Measurements from ENCODE around the gene DHX36. TPM values are rescaled to one million over a fixed set of nuclear protein-coding genes. Genes with fewer than 3 reads are reported as not detected.
A peak's percentile ranks its signal among the peaks of the same experiment; 100 is the strongest.

The DHX36 gene
- total RNA-seq, 1 donor from 2014 or later, result 110 TPM

GRCh38 chr3:154290187-154290586, 34.1 kb downstream of the DHX36 start:
- no peak for TF ChIP-seq CTCF (IDR thresholded peaks at IDR 0.05; ENCODE audit: unreplicated experiment)
- H3K27me3 Mint-ChIP-seq (ENCODE audit: low read depth), result no peaks in the 10 kb centered on the region
- H3K36me3 Mint-ChIP-seq, result peaks cover 45% of the 10 kb centered on the region
- peak overlapping the region; percentile 20 for H3K27ac Mint-ChIP-seq
- H3K9me3 Mint-ChIP-seq, result no peaks in the 10 kb centered on the region
- peaks cover 36% of the 10 kb centered on the region for H3K4me1 Mint-ChIP-seq
- DNase-seq (ENCODE audit: low spot score in 2 of 2, unreplicated experiment in 2 of 2), result no peak
- H3K4me3 Mint-ChIP-seq, result no peak overlapping the region

- H3K9me3 Mint-ChIP-seq, result no peaks in the 10 kb centered on the region
- H3K4me1 Mint-ChIP-seq, result peaks cover 33% of the 10 kb centered on the region
- no peak overlapping the region for H3K4me3 Mint-ChIP-seq
- peaks cover 53% of the 10 kb centered on the region for H3K36me3 Mint-ChIP-seq
- DNase-seq (ENCODE audit: low spot score in 2 of 2, unreplicated experiment in 2 of 2), result no peak
- peak overlapping the region; percentile 43 for H3K27ac Mint-ChIP-seq
- no peaks in the 10 kb centered on the region for H3K27me3 Mint-ChIP-seq (ENCODE audit: low read depth)
- TF ChIP-seq CTCF (IDR thresholded peaks at IDR 0.05; ENCODE audit: unreplicated experiment), result no peak
These were observed 39.1 kb downstream of the DHX36 start for GRCh38 chr3:154285221-154285620.

- no peaks in the 10 kb centered on the region for H3K27me3 Mint-ChIP-seq (ENCODE audit: low read depth)
- no peak for DNase-seq (ENCODE audit: low spot score in 2 of 2, unreplicated experiment in 2 of 2)
- H3K9me3 Mint-ChIP-seq, result no peaks in the 10 kb centered on the region
- no peak overlapping the region for H3K27ac Mint-ChIP-seq
- no peak for TF ChIP-seq CTCF (IDR thresholded peaks at IDR 0.05; ENCODE audit: unreplicated experiment)
- H3K4me3 Mint-ChIP-seq, result no peak overlapping the region
- H3K4me1 Mint-ChIP-seq, result peaks cover 9% of the 10 kb centered on the region
- peaks cover 63% of the 10 kb centered on the region for H3K36me3 Mint-ChIP-seq
These were observed 44.1 kb downstream of the DHX36 start for GRCh38 chr3:154280161-154280560.

DNA sequence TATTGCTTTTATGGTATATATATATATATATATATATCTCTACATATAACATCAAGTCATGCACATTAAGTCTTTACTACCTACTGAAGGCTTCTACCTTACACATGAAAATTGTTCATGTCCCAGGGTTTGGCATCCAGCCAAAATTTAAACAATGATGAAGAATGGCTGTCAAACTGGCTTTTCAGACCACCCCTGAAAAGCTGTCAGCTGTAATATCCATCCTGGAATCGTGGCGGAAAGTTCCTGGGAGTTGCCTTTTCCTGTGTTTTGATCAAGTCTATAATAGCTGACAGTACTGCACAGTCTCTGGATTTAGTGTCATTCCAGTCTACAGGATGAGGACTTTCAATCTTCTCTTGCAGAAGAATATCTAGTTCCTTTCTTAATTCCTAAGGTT, 48.3 kb downstream of the DHX36 start:
- no peak for TF ChIP-seq CTCF (IDR thresholded peaks at IDR 0.05; ENCODE audit: unreplicated experiment)
- DNase-seq (ENCODE audit: low spot score in 2 of 2, unreplicated experiment in 2 of 2), result no peak
- H3K9me3 Mint-ChIP-seq, result no peaks in the 10 kb centered on the region
- peaks cover 59% of the 10 kb centered on the region for H3K36me3 Mint-ChIP-seq
- peaks cover 14% of the 10 kb centered on the region for H3K4me1 Mint-ChIP-seq
- no peaks in the 10 kb centered on the region for H3K27me3 Mint-ChIP-seq (ENCODE audit: low read depth)
- H3K4me3 Mint-ChIP-seq, result no peak overlapping the region
- peak overlapping the region; percentile 30 for H3K27ac Mint-ChIP-seq

GRCh38 chr3:154275292-154275691, 49.0 kb downstream of the DHX36 start:
- TF ChIP-seq CTCF (IDR thresholded peaks at IDR 0.05; ENCODE audit: unreplicated experiment), result no peak
- Mint-ChIP-seq H3K4me3 (no peak overlapping the region), H3K27me3 (ENCODE audit: low read depth) (no peaks in the 10 kb centered on the region), H3K27ac (peak overlapping the region; percentile 24), H3K9me3 (no peaks in the 10 kb centered on the region), H3K36me3 (peaks cover 52% of the 10 kb centered on the region), H3K4me1 (peaks cover 14% of the 10 kb centered on the region)
- DNase-seq (ENCODE audit: low spot score in 2 of 2, unreplicated experiment in 2 of 2), result no peak

- no peak for TF ChIP-seq CTCF (IDR thresholded peaks at IDR 0.05; ENCODE audit: unreplicated experiment)
- Mint-ChIP-seq H3K27me3 (ENCODE audit: low read depth) (no peaks in the 10 kb centered on the region), H3K9me3 (peaks cover under 1% of the 10 kb centered on the region), H3K36me3 (peaks cover 47% of the 10 kb centered on the region), H3K27ac (peak overlapping the region; percentile 15), H3K4me3 (no peak overlapping the region), H3K4me1 (peaks cover 14% of the 10 kb centered on the region)
- DNase-seq (ENCODE audit: low spot score in 2 of 2, unreplicated experiment in 2 of 2), result no peak
These were observed 49.9 kb downstream of the DHX36 start for GRCh38 chr3:154274348-154274747.

Measured in mesothelial cell of epicardium (in vitro differentiated cells).